HG03280 (cell line): ENCODE results near the gene ULK1.
"Not testable (repeated sequence)": the region's sequence is repeated elsewhere in the genome, so short reads cannot be mapped to it uniquely, and the experiment has no call there.

Experiments used
- ATAC-seq: cut with Tn5 transposase; IDR thresholded peaks from one replicate; pipeline ENCODE4 v1.9.1; 2021; ENCODE audit warnings: mild to moderate bottlenecking, moderate library complexity; ENCODE audit not compliant: unreplicated experiment

ULK1 gene

GRCh38 chr12:131861261-131862083 is 33.0 kb upstream of the ULK1 start:
- ATAC-seq = no peak

DNA sequence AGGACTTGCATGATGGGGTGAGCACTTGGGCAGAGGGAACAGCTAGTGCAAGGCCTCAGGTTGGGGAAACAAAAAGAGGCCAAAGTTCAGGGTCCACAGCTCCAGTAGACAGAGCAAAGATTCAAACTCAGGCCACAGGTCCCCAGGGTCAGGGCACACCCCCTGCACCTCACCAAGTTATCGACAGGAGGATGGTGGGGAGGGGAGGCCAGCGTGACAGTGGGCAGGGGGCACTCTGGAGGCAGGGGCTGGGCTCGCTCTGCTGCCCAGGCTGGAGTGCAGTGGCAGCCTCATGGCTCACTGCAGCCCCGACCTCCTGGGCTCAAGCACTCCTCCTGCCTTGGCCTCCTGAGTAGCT is 32.4 kb upstream of the ULK1 start:
- ATAC-seq = no peak

DNA sequence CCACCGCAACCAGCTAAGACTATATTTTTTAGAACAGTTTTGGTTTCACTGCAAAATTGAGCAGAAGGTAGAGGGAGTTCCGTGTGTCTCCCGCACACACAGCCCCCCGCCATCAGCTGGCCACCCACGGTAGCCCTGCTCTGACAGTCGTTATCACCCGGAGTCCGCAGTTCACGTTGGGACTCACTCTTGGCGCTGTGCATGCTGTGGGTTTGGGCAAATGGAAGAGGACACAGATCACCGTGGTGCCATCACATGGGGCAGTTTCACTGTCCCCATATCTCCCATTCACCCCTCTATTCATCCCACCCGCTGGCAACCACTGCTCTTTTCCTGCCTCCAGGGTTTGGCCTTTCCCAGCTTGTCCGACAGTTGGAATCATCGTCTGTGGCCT is 31.8 kb upstream of the ULK1 start:
- ATAC-seq = no peak

- no peak for ATAC-seq
These were observed 31.3 kb upstream of the ULK1 start for GRCh38 chr12:131862994-131863710.

DNA sequence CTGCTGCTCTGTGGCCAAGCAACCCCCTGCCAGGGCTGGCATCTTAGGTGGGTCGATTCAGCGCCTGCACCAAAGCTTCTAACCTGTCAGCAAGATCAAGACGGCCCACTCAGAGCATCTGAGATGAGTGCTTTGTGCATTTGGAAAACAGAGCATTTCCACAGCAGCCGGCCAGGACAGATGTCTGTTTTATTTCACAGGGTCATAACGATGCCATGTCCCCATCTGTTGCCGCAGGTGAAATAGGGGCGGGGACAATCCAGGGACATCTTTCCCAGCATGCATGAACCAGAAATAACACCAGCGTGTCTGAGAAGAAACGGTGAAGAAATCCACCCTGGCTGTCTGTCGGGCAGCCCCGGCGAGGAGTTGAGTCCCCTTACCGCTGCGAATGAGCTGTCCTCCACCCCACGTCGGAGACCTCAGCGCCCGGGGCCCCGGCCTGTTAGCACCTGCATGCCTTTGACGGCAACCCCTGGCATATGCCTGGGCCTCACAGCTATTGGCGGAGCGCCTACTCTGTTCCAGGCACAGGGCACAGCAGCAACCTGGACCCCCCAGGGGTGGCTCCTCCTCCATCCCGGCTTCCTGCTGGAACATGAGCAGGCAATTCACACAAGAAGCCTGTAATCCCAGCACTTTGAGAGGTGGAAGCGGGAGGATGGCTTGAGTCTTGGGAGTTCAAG is 30.6 kb upstream of the ULK1 start:
- no peak for ATAC-seq

- ATAC-seq = no peak
These were observed 30.0 kb upstream of the ULK1 start for GRCh38 chr12:131864469-131864868.

DNA sequence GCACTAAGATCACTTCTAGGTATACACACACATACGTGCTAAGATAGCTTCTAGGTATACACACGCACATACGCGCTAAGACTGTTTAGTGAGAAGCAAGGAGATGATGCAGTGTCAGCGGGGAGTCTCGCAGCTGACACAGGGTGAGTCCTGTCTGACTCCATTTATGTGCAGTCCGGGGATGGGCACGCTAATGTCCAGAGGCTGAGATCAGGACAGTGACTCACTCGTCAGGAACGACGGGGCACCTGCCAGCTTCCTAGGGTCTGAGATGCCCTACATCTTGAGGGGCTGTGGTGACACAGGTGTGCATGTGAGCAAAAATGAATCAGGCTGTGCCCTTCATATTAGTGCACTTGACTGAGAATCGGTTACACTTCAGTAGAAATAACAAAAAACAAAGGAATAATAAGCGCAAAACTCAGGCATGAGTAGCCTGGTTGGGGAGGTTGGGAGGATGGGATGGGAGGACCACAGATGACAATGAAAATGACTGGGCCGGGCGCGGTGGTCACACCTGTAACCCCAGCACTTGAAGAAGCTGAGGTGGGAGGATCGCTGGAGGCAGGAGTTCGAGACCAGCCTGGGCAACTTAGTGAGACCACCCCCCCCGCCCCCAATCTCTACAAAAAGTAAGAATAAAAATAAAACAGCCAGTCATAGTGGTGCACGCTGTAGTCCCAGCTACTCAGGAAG is 29.1 kb upstream of the ULK1 start:
- no peak for ATAC-seq

DNA sequence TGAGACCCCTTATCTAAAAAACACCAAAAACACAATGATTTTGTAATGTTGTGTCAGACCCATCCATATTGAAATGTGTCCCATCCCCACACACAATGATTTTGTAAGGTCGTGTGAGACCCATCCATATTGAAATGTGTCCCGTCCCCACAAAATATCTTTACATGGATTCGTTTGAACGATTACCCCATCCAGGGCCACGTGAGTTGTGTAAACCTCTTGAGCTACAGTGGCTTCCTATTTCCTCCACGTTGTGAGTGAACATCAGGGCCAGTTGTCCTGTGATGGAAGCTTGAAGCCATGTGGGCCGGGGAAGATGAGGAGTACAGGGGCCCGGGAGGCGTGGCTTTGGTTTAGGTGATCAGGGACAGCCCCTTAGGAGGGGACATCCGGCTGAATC is 27.0 kb upstream of the ULK1 start:
- ATAC-seq = no peak

DNA sequence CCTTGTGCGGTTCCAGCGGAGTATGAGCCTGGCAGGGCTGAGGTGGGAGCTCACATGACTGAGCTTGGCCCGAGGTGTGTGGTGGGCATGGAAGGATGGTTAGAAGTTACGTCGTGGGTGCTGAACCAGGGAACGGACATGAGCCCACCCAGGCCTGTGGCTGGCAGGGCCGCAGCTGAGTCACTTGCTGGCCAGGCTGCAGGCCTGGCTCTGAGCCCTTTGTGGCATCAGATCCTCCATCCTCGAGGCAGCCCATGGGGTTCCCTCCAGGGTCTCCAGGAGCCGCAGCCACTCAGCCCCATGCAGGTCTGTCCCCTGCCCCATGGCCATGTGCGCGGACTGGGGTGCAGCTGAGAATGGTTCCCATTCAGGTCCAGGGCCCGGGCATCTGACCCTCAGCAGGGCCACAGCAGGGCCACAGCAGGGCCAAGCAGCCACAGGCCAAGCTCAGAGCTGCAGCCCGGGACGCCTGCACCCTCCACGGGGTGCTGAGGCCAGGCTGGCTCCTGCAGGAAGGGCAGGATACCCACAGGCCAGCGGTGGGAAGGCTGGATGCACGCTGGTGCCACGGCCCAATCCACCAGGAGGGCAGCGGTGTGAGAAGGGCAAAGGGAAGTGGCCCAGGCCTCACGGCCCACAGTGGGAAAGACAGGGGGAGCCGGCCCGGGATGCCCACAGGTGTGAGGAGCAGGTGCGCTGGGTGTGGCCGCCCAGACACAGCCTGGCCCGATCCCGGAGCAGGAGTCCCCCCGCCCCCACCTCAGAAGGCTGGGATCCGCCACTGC is 26.3 kb upstream of the ULK1 start:
- no peak for ATAC-seq

- ATAC-seq = no peak
These were observed 24.5 kb upstream of the ULK1 start for GRCh38 chr12:131869871-131870418.

GRCh38 chr12:131871677-131872076 is 22.7 kb upstream of the ULK1 start:
- no peak for ATAC-seq

DNA sequence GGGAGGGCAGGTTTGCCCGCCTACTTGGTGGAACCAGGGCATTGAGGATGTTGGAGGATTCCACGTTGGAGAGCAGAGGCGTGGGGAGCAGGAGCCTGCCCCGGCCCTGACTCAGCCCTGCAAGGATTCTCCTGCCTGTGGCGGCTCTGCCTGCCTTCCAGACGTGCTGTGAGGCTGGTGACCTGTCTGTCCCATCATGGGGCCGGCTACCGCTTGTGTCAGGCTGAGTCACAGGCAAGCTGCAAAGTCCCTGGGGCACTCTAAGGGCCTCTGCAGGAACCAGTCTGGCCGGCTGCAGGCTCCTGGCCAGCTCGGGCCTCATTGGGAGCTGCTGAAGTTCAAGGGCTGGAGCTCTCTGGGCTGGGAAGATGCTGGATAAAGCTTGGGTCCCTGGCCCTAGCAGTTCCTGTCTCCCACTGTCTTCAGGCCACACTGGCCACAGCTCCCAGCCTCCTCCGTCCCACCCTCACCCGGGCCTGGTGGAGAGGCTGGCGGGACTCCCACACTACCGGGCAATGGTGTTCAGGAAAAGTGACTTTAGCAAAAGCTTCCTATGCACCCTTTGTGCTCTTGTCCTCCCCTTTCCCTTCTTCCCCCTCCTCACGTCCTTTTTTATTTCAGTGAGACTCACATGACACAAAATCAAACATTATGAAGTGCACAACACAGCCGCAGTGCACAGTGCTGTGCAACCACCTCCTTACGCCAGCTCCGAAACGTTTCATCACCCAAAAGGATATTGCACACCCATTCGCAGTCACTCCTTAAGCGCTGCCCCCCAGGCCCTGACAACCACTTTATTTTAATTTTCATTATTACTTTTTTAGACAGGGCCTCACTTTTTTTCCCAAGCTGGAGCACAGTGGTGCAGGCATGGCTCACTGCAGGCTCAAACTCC is 22.0 kb upstream of the ULK1 start:
- no peak for ATAC-seq

GRCh38 chr12:131873293-131873692 is 21.1 kb upstream of the ULK1 start:
- no peak for ATAC-seq

- not testable (repeated sequence) for ATAC-seq
These were observed 19.4 kb upstream of the ULK1 start for GRCh38 chr12:131874972-131875371.

- not testable (repeated sequence) for ATAC-seq
These were observed 17.2 kb upstream of the ULK1 start for GRCh38 chr12:131877216-131877615.

DNA sequence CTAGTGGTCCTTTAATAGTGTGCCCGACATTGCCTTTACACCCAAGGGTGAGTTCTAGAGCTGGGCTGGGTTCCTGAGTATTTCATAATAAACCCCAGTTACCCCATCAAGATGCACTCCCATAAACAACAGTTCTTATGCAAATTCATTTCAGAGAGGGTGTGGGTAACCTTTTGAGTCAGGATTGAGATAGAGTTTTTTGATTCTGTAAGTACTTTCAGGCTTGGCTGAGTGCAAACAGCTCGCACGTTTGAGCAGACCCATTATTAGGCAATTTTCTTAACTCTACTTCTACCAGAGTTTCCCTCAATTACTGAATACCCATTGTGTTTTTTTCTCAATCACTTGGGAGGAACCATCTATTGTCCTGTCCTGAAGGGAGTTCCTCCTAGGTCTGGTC is 16.0 kb upstream of the ULK1 start:
- ATAC-seq = not testable (repeated sequence)

- ATAC-seq = no peak
These were observed 11.5 kb upstream of the ULK1 start for GRCh38 chr12:131882804-131883520.

- ATAC-seq = no peak
These were observed 10.9 kb upstream of the ULK1 start for GRCh38 chr12:131883521-131883900.

DNA sequence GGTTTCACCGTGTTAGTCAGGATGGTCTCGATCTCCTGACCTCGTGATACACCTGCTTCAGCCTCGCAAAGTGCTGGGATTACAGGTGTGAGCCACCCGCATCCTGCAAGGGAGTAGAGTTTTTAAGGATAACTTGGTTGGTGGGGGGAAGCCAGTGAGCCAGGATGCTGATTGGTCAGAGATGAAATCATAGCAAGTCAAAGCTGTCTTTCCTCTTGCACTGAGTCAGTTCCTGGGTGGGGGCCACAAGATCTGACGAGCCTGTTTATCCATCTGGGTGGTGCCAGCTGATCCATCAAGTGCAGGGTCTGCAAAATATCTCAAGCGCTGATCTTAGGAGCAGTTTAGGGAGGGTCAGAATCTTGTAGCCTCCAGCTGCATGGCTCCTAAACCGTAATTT is 9.3 kb upstream of the ULK1 start:
- not testable (repeated sequence) for ATAC-seq
